HepG2 (cell line): ENCODE results near the gene USP32. TPM values are rescaled to one million over a fixed set of nuclear protein-coding genes. Genes with fewer than 3 reads are reported as not detected.

Experiments
- ATAC-seq: fragments of 200-7000 bp; cut with Tn5 transposase; 3 replicates; pipeline ENCODE4 v1.9.1; 2020; ENCODE audit warnings: mild to moderate bottlenecking, moderate library complexity
- BruUV-seq: library from RNA; stranded (reverse); fragments of 400-500 nt; replicated peaks from 2 replicates; lab custom pipeline; 2021; lab: Mats Ljungman, UMichigan
- CTCF ChIA-PET: fragments of 300-600 bp; formaldehyde crosslinking; extraction: SDS; loops from one replicate; lab custom pipeline; 2021; ENCODE audit warnings: low total read pairs, inconsistent platforms, low intra/inter-chr PET ratio; lab: Yijun Ruan, JAX
- POLR2A ChIA-PET: fragments of 350-600 bp; sonication (Branson Sonifier 250); formaldehyde crosslinking; loops from one replicate; lab custom pipeline; 2020; ENCODE audit warnings: antibody characterized with exemption, inconsistent platforms; lab: Yijun Ruan, JAX
- DNase-seq: peaks from one replicate; pipeline ENCODE4 v3.0.0-alpha.2; 2015; ENCODE audit warnings: low spot score
- FAIRE-seq: peaks from 3 replicates; lab custom pipeline; 2011; peaks lifted over from hg19 to GRCh38; lab: Jason Lieb, UNC
- H2AFZ ChIP-seq: one replicate; pipeline ENCODE4 v1.6.1; 2011; ENCODE audit warnings: low read length, inconsistent platforms
- H3K27ac ChIP-seq: fragments of 300-600 bp; 3 replicates; pipeline ENCODE4 v1.8.0; 2011; ENCODE audit warnings: mixed run types, mild to moderate bottlenecking, mixed read lengths, low read length, inconsistent platforms; ENCODE audit not compliant: insufficient read depth; ENCODE audit errors: extremely low read length
- H3K27me3 ChIP-seq, 2 experiments: fragments of 200-600 bp in 1 of 2; 2 replicates in 1 of 2; 3 replicates in 1 of 2; pipeline versions ENCODE4 v1.6.0 to v1.8.0; 2011; ENCODE audit warnings: low read length in 2 of 2, mild to moderate bottlenecking in 2 of 2, moderate library complexity in 2 of 2, inconsistent platforms in 1 of 2; ENCODE audit not compliant: insufficient read depth in 2 of 2, control insufficient read depth in 1 of 2
- H3K36me3 ChIP-seq, 2 experiments: fragments of 200-600 bp in 1 of 2; replicated peaks in 1 of 2; 2 replicates in 1 of 2; 3 replicates in 1 of 2; pipeline versions ENCODE4 v1.5.1 to v1.8.0; 2011; ENCODE audit warnings: low read length in 2 of 2, inconsistent platforms in 1 of 2; ENCODE audit not compliant: insufficient read depth in 2 of 2, control insufficient read depth in 1 of 2
- H3K4me1 ChIP-seq: 2 replicates; pipeline ENCODE4 v1.5.1; 2012; ENCODE audit warnings: low read length, inconsistent platforms; ENCODE audit not compliant: insufficient read depth
- H3K4me2 ChIP-seq: 2 replicates; pipeline ENCODE4 v1.6.0; 2011; ENCODE audit warnings: low read depth, low read length, inconsistent platforms
- H3K4me3 ChIP-seq, 3 experiments: fragments of 200-600 bp in 1 of 3; sonication (generic), shearing (Covaris generic) in 1 of 3; replicated peaks in 1 of 3; 2 replicates each; pipeline ENCODE4 v1.5.1; 2011 to 2016; ENCODE audit warnings: low read length in 3 of 3, inconsistent platforms in 2 of 3, low read depth in 2 of 3, mild to moderate bottlenecking in 2 of 3, control low read depth in 1 of 3, mixed read lengths in 1 of 3; ENCODE audit not compliant: insufficient read depth in 1 of 3
- H3K79me2 ChIP-seq: one replicate; pipeline ENCODE4 v1.6.1; 2011; ENCODE audit warnings: low read length, inconsistent platforms; ENCODE audit not compliant: insufficient read depth
- H3K9ac ChIP-seq: 2 replicates; pipeline ENCODE4 v1.6.0; 2011; ENCODE audit warnings: mild to moderate bottlenecking, low read depth, low read length, inconsistent platforms; ENCODE audit not compliant: insufficient read depth
- H3K9me3 ChIP-seq: 2 replicates; pipeline ENCODE4 v1.5.1; 2012; ENCODE audit warnings: mild to moderate bottlenecking, low read length
- H4K20me1 ChIP-seq: 2 replicates; pipeline ENCODE4 v1.6.0; 2011; ENCODE audit warnings: inconsistent platforms, mild to moderate bottlenecking, low read length, moderate library complexity; ENCODE audit not compliant: insufficient read depth
- CEBPB ChIP-seq: IDR thresholded peaks from 2 replicates; pipeline ENCODE4 v1.6.1; 2011; ENCODE audit warnings: low read depth, low read length, improper control_type of control experiment, borderline replicate concordance
- CENPT ChIP-seq: sonication (generic); formaldehyde crosslinking; IDR thresholded peaks from 2 replicates; pipeline ENCODE4 v1.8.0; 2022; ENCODE audit warnings: low read depth, mild to moderate bottlenecking, moderate library complexity, missing genetic modification reagents
- DMAP1 ChIP-seq: IDR thresholded peaks from 2 replicates; pipeline ENCODE4 v1.6.1; 2016
- FOSL2 ChIP-seq: sonication (generic); formaldehyde crosslinking; IDR thresholded peaks from 2 replicates; pipeline ENCODE4 v1.4.0; 2020; ENCODE audit warnings: missing genetic modification reagents
- FOXA3 ChIP-seq: IDR thresholded peaks from 2 replicates; pipeline ENCODE4 v1.6.1; 2016; ENCODE audit warnings: missing genetic modification reagents, missing compliant biosample characterization
- GABPB1 ChIP-seq: IDR thresholded peaks from 2 replicates; pipeline ENCODE4 v1.6.1; 2016; ENCODE audit warnings: mild to moderate bottlenecking, missing genetic modification reagents, moderate library complexity, missing compliant biosample characterization
- KLF6 ChIP-seq: IDR thresholded peaks from 2 replicates; pipeline ENCODE4 v1.8.0; 2016; ENCODE audit warnings: missing biosample characterization, missing genetic modification reagents
- MBD4 ChIP-seq: IDR thresholded peaks from 2 replicates; pipeline ENCODE4 v1.6.1; 2012; ENCODE audit warnings: low read length, inconsistent platforms, borderline replicate concordance
- NKX3-1 ChIP-seq: sonication (generic); formaldehyde crosslinking; IDR thresholded peaks from 2 replicates; pipeline ENCODE4 v1.5.0; 2020; ENCODE audit warnings: missing genetic modification reagents
- PHF5A ChIP-seq: IDR thresholded peaks from one replicate; pipeline ENCODE4 v1.6.1; 2018; ENCODE audit warnings: low read depth, missing genetic modification reagents; ENCODE audit not compliant: unreplicated experiment
- U2AF1 ChIP-seq: fragments of 200-400 bp; formaldehyde crosslinking; optimal IDR thresholded peaks from 2 replicates; pipeline ENCODE3; 2017; ENCODE audit warnings: mild to moderate bottlenecking, low read depth, low read length
- ZBTB20 ChIP-seq: sonication (generic); formaldehyde crosslinking; IDR thresholded peaks from 2 replicates; pipeline ENCODE4 v1.8.1; 2023; ENCODE audit warnings: missing genetic modification reagents, low read depth, mild to moderate bottlenecking, borderline replicate concordance
- ZFP1 ChIP-seq: IDR thresholded peaks from 2 replicates; pipeline ENCODE4 v1.6.1; 2016
- ZNF556 ChIP-seq: sonication (generic); formaldehyde crosslinking; IDR thresholded peaks from 2 replicates; pipeline ENCODE4 v1.4.0; 2020; ENCODE audit warnings: mild to moderate bottlenecking, missing genetic modification reagents, borderline replicate concordance
- ZNF674 ChIP-seq: sonication (generic); formaldehyde crosslinking; IDR thresholded peaks from 2 replicates; pipeline ENCODE4 v1.5.0; 2020; ENCODE audit warnings: low read depth, mild to moderate bottlenecking, missing genetic modification reagents
- ZNF776 ChIP-seq: sonication (generic); formaldehyde crosslinking; IDR thresholded peaks from 2 replicates; pipeline ENCODE4 v1.4.0; 2020; ENCODE audit warnings: mild to moderate bottlenecking, missing genetic modification reagents
- WGBS: methylation state at CpG from one replicate; pipeline ENCODE4 v1.1.6; 2017; ENCODE audit warnings: low lambda C conversion rate; 5-methylcytosine and 5-hydroxymethylcytosine counted together
- in situ Hi-C: cut with HindIII; loops from 2 replicates; pipeline ENCODE4 v1.10.0; 2017; ENCODE audit warnings: low pct_unique_long_range_greater_than_20kb; ENCODE audit not compliant: extremely low pct_ligation_motif_present
- intact Hi-C: fragments of 100-400 bp; cut with micrococcal nuclease; formaldehyde crosslinking; loops from one replicate; pipeline ENCODE4 v1.10.0; 2022; ENCODE audit not compliant: unreplicated experiment
- polyA plus RNA-seq, 8 experiments: library from polyadenylated mRNA; depleted of rRNA in 3 of 8; stranded (reverse) in 7 of 8; unstranded in 1 of 8; fragments of >200 nt; fragmentation: Illumina TruSeq in 4 of 8; extraction: Trizol in 4 of 8; gene quantifications; 2 replicates each; pipeline versions ENCODE4 v1.2.1 to v1.2.3, GENCODE V29; 2011 to 2016; ENCODE audit warnings: low read depth in 4 of 8, missing spikeins in 1 of 8, mixed read lengths in 1 of 8; ENCODE audit not compliant: insufficient read depth in 1 of 8
- total RNA-seq, 5 experiments: library from RNA; depleted of rRNA; stranded (reverse); fragments of >200 nt; fragmentation: Illumina TruSeq; extraction: Trizol; gene quantifications; 2 replicates each; pipeline ENCODE4 v1.2.3, GENCODE V29; 2016; ENCODE audit warnings: low read depth in 1 of 5
- TF ChIP-seq, protein P1 (sequence below): sonication (generic); formaldehyde crosslinking; IDR thresholded peaks from 2 replicates; pipeline ENCODE4 v1.5.0; 2020; ENCODE audit warnings: mild to moderate bottlenecking, missing genetic modification reagents, borderline replicate concordance

Gene USP32
- total and polyA plus RNA-seq, 2 of the 13 experiments (the other 11 are each of a cell fraction or from before 2014, with no cell fraction given): 24.9 to 39.9 TPM

DNA sequence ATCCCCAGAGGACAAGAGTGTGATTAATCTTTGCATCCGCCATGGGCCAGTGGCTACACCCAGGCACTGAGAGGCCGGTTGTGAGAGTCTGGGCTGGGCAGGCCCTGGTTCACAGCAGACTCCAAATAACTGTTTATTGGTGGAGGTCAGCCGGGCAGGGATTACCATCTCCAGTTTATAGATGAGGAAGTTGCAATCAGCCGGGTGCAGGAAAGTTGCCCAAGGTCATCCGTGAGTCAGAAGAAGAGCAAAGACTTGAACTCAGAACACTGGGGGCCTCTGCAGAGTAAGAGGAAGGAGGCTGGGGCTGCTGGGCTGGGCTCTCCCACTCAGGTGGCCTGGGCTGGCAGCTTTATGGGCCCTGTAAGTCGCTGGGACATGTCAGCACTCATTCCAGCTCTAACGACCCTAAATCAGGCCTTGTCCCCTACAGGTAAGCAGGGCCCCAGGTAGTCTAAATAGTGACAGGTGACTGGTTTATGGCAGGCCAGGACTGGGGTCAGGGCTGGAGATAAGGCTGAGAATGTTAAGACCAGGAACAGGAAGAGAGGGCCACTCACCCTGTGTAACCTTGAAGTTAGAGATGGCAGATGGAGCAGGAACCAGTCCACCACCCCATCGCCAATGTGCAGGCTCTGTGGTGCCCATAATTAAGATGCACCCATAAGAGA lies 244.2 kb downstream of the USP32 start:
- no peaks in the 10 kb centered on the region; the same call in 1 of the 2 replicates for H4K20me1 ChIP-seq
- FAIRE-seq: no peak
- ChIA-PET CTCF (no interaction called here), POLR2A (no interaction called here)
- no peak overlapping the region for H3K4me2 ChIP-seq
- no peak overlapping the region for H3K27ac ChIP-seq
- no peaks in the 10 kb centered on the region for H3K79me2 ChIP-seq
- H3K9me3 ChIP-seq: no peaks in the 10 kb centered on the region
- WGBS: 24% methylated on average over 8 of the region's 8 CpGs
- no peak overlapping the region for H3K9ac ChIP-seq
- H2AFZ ChIP-seq: no peak overlapping the region
- no peak for ATAC-seq
- DNase-seq: no peak
- intact Hi-C loops: loop anchor here (10.0 kb wide), 1 partner anchor 77 kb away; no protein-coding TSS in a partner anchor
- H3K27me3 ChIP-seq: peaks cover 24 to 83% of the 10 kb centered on the region in 2 experiments
- no peak overlapping the region for H3K4me3 ChIP-seq
- H3K36me3 ChIP-seq: no peaks in the 10 kb centered on the region
- in situ Hi-C loops: no loop called here
- no TSS peak for BruUV-seq
- TF ChIP-seq, protein P1, sequence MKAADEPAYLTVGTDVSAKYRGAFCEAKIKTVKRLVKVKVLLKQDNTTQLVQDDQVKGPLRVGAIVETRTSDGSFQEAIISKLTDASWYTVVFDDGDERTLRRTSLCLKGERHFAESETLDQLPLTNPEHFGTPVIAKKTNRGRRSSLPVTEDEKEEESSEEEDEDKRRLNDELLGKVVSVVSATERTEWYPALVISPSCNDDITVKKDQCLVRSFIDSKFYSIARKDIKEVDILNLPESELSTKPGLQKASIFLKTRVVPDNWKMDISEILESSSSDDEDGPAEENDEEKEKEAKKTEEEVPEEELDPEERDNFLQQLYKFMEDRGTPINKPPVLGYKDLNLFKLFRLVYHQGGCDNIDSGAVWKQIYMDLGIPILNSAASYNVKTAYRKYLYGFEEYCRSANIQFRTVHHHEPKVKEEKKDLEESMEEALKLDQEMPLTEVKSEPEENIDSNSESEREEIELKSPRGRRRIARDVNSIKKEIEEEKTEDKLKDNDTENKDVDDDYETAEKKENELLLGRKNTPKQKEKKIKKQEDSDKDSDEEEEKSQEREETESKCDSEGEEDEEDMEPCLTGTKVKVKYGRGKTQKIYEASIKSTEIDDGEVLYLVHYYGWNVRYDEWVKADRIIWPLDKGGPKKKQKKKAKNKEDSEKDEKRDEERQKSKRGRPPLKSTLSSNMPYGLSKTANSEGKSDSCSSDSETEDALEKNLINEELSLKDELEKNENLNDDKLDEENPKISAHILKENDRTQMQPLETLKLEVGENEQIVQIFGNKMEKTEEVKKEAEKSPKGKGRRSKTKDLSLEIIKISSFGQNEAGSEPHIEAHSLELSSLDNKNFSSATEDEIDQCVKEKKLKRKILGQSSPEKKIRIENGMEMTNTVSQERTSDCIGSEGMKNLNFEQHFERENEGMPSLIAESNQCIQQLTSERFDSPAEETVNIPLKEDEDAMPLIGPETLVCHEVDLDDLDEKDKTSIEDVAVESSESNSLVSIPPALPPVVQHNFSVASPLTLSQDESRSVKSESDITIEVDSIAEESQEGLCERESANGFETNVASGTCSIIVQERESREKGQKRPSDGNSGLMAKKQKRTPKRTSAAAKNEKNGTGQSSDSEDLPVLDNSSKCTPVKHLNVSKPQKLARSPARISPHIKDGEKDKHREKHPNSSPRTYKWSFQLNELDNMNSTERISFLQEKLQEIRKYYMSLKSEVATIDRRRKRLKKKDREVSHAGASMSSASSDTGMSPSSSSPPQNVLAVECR (CRISPR knock-in tag): no peak
- TF ChIP-seq U2AF1: no peak
- peaks cover 22% of the 10 kb centered on the region for H3K4me1 ChIP-seq

DNA sequence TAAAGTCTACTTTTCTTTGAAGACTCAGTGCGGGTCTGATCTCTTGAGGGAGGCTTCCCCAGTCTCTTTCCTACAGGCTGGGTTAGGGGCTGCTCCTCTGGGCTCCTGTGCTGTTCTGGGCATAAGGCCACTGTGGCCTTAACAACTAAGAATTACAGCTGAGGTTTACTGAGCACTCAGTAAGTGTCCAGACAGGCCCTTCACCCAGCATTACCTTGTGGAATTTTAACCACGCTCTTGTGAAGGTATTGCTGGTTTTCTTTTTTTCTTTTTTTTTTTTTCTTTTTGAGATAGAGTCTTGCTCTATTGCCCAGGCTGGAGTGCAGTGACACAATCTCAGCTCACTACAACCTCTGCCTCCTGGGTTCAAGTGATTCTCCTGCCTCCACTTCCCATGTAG lies 245.7 kb downstream of the USP32 start:
- no peak for DNase-seq
- no peak overlapping the region for H2AFZ ChIP-seq
- peaks cover 34% of the 10 kb centered on the region for H3K4me1 ChIP-seq
- no peaks in the 10 kb centered on the region for H3K79me2 ChIP-seq
- POLR2A ChIA-PET: no interaction called here
- intact Hi-C loops (loop anchor here (10.0 kb wide), 1 partner anchor 79 kb away; no protein-coding TSS in a partner anchor), in situ Hi-C loops (no loop called here)
- WGBS: 41% methylated on average over 2 of the region's 2 CpGs
- no peak overlapping the region for H3K27ac ChIP-seq
- H4K20me1 ChIP-seq: no peaks in the 10 kb centered on the region; the same call in 1 of the 2 replicates
- H3K27me3 ChIP-seq: peaks cover 21 to 73% of the 10 kb centered on the region in 2 experiments
- no TSS peak for BruUV-seq
- no peak for ATAC-seq
- CTCF ChIA-PET: no interaction called here
- no peaks in the 10 kb centered on the region for H3K9me3 ChIP-seq
- no peaks in the 10 kb centered on the region for H3K36me3 ChIP-seq
- H3K4me3 ChIP-seq: no peak overlapping the region
- no peak for FAIRE-seq
- no peak overlapping the region for H3K4me2 ChIP-seq
- H3K9ac ChIP-seq: no peak overlapping the region
- no peak for TF ChIP-seq FOXA3 (CRISPR knock-in tag)
- no peak for TF ChIP-seq GABPB1
- TF ChIP-seq ZFP1 (CRISPR knock-in tag): no peak
- TF ChIP-seq DMAP1 (CRISPR knock-in tag): no peak
- TF ChIP-seq ZNF674: no peak
- no peak for TF ChIP-seq CENPT (CRISPR knock-in tag)
- TF ChIP-seq ZNF776 (CRISPR knock-in tag): no peak
- no peak for TF ChIP-seq ZBTB20 (CRISPR knock-in tag)
- no peak for TF ChIP-seq KLF6 (CRISPR knock-in tag)
- no peak for TF ChIP-seq ZNF556 (CRISPR knock-in tag)
- no peak for TF ChIP-seq FOSL2 (CRISPR knock-in tag)
- TF ChIP-seq MBD4: no peak
- TF ChIP-seq CEBPB: no peak
- TF ChIP-seq NKX3-1 (CRISPR knock-in tag): no peak
- no peak for TF ChIP-seq PHF5A (CRISPR knock-in tag)
